Endothelial cell of umbilical vein (primary cell): ENCODE measurements around the gene FMN1. TPM values are rescaled to one million over a fixed set of nuclear protein-coding genes. Genes with fewer than 3 reads are reported as not detected.

Source experiments
- BruUV-seq: library from RNA; stranded (reverse); fragments of 400-500 nt; replicated peaks from 2 replicates; lab custom pipeline; 2021; lab: Mats Ljungman, UMichigan
- CTCF ChIA-PET: fragments of 300-600, 350-600 bp; sonication (Branson Sonifier 250); formaldehyde crosslinking; loops from one replicate; lab custom pipeline; 2021; ENCODE audit warnings: antibody characterized with exemption, inconsistent platforms; lab: Charles Lee
- POLR2A ChIA-PET: fragments of 300-600, 350-600 bp; sonication (Branson Sonifier 250); formaldehyde crosslinking; loops from one replicate; lab custom pipeline; 2021; ENCODE audit warnings: antibody characterized with exemption, inconsistent platforms; lab: Charles Lee
- DNase-seq: peaks from one replicate; pipeline ENCODE4 v3.0.0-alpha.2; 2011; ENCODE audit warnings: low read depth, low spot score
- FAIRE-seq: peaks from 2 replicates; lab custom pipeline; 2011; peaks lifted over from hg19 to GRCh38; lab: Jason Lieb, UNC
- H2AFZ ChIP-seq: 2 replicates; pipeline ENCODE4 v1.6.0; 2012; ENCODE audit warnings: low read depth, low read length, control low read depth, inconsistent platforms
- H3K27ac ChIP-seq: 2 replicates; pipeline ENCODE4 v1.5.1; 2011; ENCODE audit warnings: low read depth, mild to moderate bottlenecking, control low read depth, low read length, moderate library complexity; ENCODE audit not compliant: insufficient read depth
- H3K27me3 ChIP-seq, 2 experiments: 2 replicates each; pipeline versions ENCODE4 v1.6.0 to v1.6.1; 2011; ENCODE audit warnings: low read length in 2 of 2, mixed read lengths in 1 of 2; ENCODE audit not compliant: control insufficient read depth in 2 of 2, insufficient read depth in 2 of 2
- H3K36me3 ChIP-seq, 2 experiments: 2 replicates in 1 of 2; 3 replicates in 1 of 2; pipeline ENCODE4 v1.5.1; 2011; ENCODE audit warnings: low read length in 2 of 2, mild to moderate bottlenecking in 1 of 2, moderate library complexity in 1 of 2; ENCODE audit not compliant: control insufficient read depth in 2 of 2, insufficient read depth in 2 of 2; ENCODE audit errors: extremely low read depth in 1 of 2
- H3K4me1 ChIP-seq: 3 replicates; pipeline ENCODE4 v1.5.1; 2011; ENCODE audit warnings: mild to moderate bottlenecking, low read length; ENCODE audit not compliant: control insufficient read depth, insufficient read depth; ENCODE audit errors: extremely low read depth
- H3K4me2 ChIP-seq: 2 replicates; pipeline ENCODE4 v1.6.1; 2011; ENCODE audit warnings: low read length, control low read depth, mixed read lengths; ENCODE audit not compliant: insufficient read depth
- H3K4me3 ChIP-seq, 3 experiments: fragments of 200-600 bp in 1 of 3; sonication (generic), shearing (Covaris generic) in 1 of 3; replicated peaks in 1 of 3; 2 replicates each; pipeline ENCODE4 v1.5.1; 2011 to 2016; ENCODE audit warnings: control low read depth in 3 of 3, low read length in 3 of 3, mild to moderate bottlenecking in 2 of 3, inconsistent platforms in 1 of 3, low read depth in 1 of 3, moderate library complexity in 1 of 3; ENCODE audit not compliant: insufficient read depth in 1 of 3
- H3K79me2 ChIP-seq: 2 replicates; pipeline ENCODE4 v1.6.0; 2012; ENCODE audit warnings: low read length, inconsistent platforms; ENCODE audit not compliant: control insufficient read depth, insufficient read depth
- H3K9ac ChIP-seq: replicated peaks from 2 replicates; pipeline ENCODE3; 2011; ENCODE audit warnings: low read length, control low read depth; ENCODE audit not compliant: insufficient read depth; ENCODE audit errors: extremely low read depth
- H3K9me1 ChIP-seq: replicated peaks from 3 replicates; pipeline ENCODE4 v1.6.0; 2011; ENCODE audit warnings: mild to moderate bottlenecking, low read length; ENCODE audit not compliant: control insufficient read depth, insufficient read depth; ENCODE audit errors: extremely low read depth
- H3K9me3 ChIP-seq: replicated peaks from 2 replicates; pipeline ENCODE4 v1.5.1; 2012; ENCODE audit warnings: low read length, inconsistent platforms; ENCODE audit not compliant: control insufficient read depth, insufficient read depth
- H4K20me1 ChIP-seq: replicated peaks from 2 replicates; pipeline ENCODE3; 2011; ENCODE audit warnings: mild to moderate bottlenecking, low read length; ENCODE audit not compliant: control insufficient read depth, insufficient read depth; ENCODE audit errors: extremely low read depth
- EZH2 ChIP-seq: IDR thresholded peaks from 2 replicates; pipeline ENCODE4 v1.6.1; 2012; ENCODE audit warnings: borderline replicate concordance, low read depth, mild to moderate bottlenecking, moderate library complexity, low read length, inconsistent platforms; ENCODE audit not compliant: severe bottlenecking
- FOS ChIP-seq: IDR thresholded peaks from 2 replicates; pipeline ENCODE4 v1.6.1; 2011; ENCODE audit warnings: mild to moderate bottlenecking, low read length, moderate library complexity, borderline replicate concordance; ENCODE audit not compliant: insufficient read depth
- GATA2 ChIP-seq: IDR thresholded peaks from 2 replicates; pipeline ENCODE4 v1.7.0; 2011; ENCODE audit warnings: low read depth, mild to moderate bottlenecking, moderate library complexity, mixed read lengths, low read length; ENCODE audit not compliant: insufficient read length, insufficient read depth
- JUN ChIP-seq: IDR thresholded peaks from 2 replicates; pipeline ENCODE4 v1.6.1; 2011; ENCODE audit warnings: borderline replicate concordance, low read depth; ENCODE audit not compliant: insufficient read length, insufficient read depth
- MYC ChIP-seq: IDR thresholded peaks from one replicate; pipeline ENCODE4 v1.6.1; 2011; ENCODE audit warnings: mild to moderate bottlenecking, low read depth, low read length
- POLR2A ChIP-seq: IDR thresholded peaks from 2 replicates; pipeline ENCODE4 v1.6.1; 2012; ENCODE audit warnings: low read depth, mild to moderate bottlenecking, control low read depth, low read length
- POLR2AphosphoS5 ChIP-seq: IDR thresholded peaks from 2 replicates; pipeline ENCODE4 v1.6.1; 2012; ENCODE audit warnings: low read depth, mild to moderate bottlenecking, control low read depth, low read length, moderate library complexity; ENCODE audit not compliant: insufficient read depth
- dilution Hi-C: fragments of 300-500 bp; cut with MboI; formaldehyde crosslinking; loops from one replicate; pipeline ENCODE4 v1.15.0; 2019; ENCODE audit warnings: low sequenced_read_pairs; ENCODE audit not compliant: extremely low pct_ligation_motif_present
- intact Hi-C: fragments of 100-400 bp; cut with micrococcal nuclease; formaldehyde crosslinking; loops from one replicate; pipeline ENCODE4 v1.10.0; 2022
- polyA plus RNA-seq, 4 experiments: library from polyadenylated mRNA; depleted of rRNA in 3 of 4; stranded (reverse) in 3 of 4; unstranded in 1 of 4; fragments of >200 nt; gene quantifications; 2 replicates each; pipeline versions ENCODE4 v1.2.1 to v1.2.3, GENCODE V29; 2011 to 2012; ENCODE audit warnings: missing spikeins in 1 of 4
- total RNA-seq: library from RNA; stranded (reverse); gene quantifications from 2 replicates; pipeline ENCODE4 v1.2.3, GENCODE V29; 2021
- TF ChIP-seq, protein P1 (sequence below): IDR thresholded peaks from 2 replicates; pipeline ENCODE4 v1.6.1; 2011; ENCODE audit not compliant: insufficient read depth, insufficient read length
- TF ChIP-seq, protein P2 (sequence below), 2 donors: IDR thresholded peaks; 1 replicate in 1 of 2; 2 replicates in 1 of 2; pipeline ENCODE4 v1.5.1; 2011; ENCODE audit warnings: low read length in 2 of 2, mild to moderate bottlenecking in 2 of 2, moderate library complexity in 2 of 2, control low read depth in 1 of 2, inconsistent platforms in 1 of 2, low read depth in 1 of 2; ENCODE audit not compliant: insufficient read depth in 1 of 2; ENCODE audit errors: extremely low read depth in 1 of 2

FMN1 gene
- total and polyA plus RNA-seq, 2 donors (not counting 3 experiments of a cell fraction or from before 2014, with no cell fraction given) = 0.01 to 0.29 TPM

DNA sequence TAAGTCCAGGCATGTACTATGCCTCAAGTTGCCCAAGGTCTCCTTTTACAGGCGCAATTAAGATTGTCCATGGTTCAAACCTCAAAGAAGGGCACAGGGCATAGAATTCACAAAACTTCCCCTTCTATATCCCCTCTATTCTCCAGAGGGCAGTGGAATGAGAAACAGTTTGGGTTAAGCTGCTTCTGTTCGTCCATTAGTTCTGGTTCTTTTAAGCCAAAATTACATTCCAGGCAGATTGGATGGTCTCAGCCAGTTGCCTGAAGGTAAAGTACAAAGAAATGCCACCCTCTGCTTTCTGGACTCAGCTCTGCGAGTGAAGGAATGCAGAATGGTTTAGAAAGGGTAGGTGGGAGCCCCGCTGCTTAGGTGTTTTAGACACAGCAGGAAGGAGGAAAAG, 276.0 kb downstream of the FMN1 start:
- intact Hi-C loops = no loop called here
- Histone ChIP-seq H3K4me1 (no peaks in the 10 kb centered on the region), H3K36me3 (no peaks in the 10 kb centered on the region), H3K27ac (no peak overlapping the region), H3K9me1 (no peaks in the 10 kb centered on the region), H3K4me3 (no peak overlapping the region), H3K79me2 (no peaks in the 10 kb centered on the region), H3K4me2 (no peak overlapping the region), H2AFZ (no peak overlapping the region), H4K20me1 (no peaks in the 10 kb centered on the region), H3K27me3 (peaks cover 2 to 12% of the 10 kb centered on the region in 2 experiments), H3K9ac (no peak overlapping the region), H3K9me3 (no peaks in the 10 kb centered on the region)
- no peak for DNase-seq
- BruUV-seq = no TSS peak
- no peak for FAIRE-seq
- CTCF ChIA-PET = interaction anchor here (1.0 to 1.4 kb wide), 3 partner anchors 11 to 18 kb away, joined by 3 to 5 read pairs (median 3); no protein-coding TSS in a partner anchor
- POLR2A ChIA-PET = no interaction called here
- dilution Hi-C loops = no loop called here
- TF ChIP-seq, protein P1, sequence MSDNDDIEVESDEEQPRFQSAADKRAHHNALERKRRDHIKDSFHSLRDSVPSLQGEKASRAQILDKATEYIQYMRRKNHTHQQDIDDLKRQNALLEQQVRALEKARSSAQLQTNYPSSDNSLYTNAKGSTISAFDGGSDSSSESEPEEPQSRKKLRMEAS = no peak
- TF ChIP-seq JUN = no peak
- TF ChIP-seq, protein P2, sequence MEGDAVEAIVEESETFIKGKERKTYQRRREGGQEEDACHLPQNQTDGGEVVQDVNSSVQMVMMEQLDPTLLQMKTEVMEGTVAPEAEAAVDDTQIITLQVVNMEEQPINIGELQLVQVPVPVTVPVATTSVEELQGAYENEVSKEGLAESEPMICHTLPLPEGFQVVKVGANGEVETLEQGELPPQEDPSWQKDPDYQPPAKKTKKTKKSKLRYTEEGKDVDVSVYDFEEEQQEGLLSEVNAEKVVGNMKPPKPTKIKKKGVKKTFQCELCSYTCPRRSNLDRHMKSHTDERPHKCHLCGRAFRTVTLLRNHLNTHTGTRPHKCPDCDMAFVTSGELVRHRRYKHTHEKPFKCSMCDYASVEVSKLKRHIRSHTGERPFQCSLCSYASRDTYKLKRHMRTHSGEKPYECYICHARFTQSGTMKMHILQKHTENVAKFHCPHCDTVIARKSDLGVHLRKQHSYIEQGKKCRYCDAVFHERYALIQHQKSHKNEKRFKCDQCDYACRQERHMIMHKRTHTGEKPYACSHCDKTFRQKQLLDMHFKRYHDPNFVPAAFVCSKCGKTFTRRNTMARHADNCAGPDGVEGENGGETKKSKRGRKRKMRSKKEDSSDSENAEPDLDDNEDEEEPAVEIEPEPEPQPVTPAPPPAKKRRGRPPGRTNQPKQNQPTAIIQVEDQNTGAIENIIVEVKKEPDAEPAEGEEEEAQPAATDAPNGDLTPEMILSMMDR (IDR thresholded peaks at IDR 0.05; ENCODE audit: extremely low read depth in 1 of 2, insufficient read depth in 1 of 2, low read depth in 1 of 2, low read length in 2 of 2) = no peak
- no peak for TF ChIP-seq MYC
- TF ChIP-seq EZH2 = no peak
- no peak for TF ChIP-seq GATA2
- no peak for TF ChIP-seq POLR2A
- no peak for TF ChIP-seq POLR2AphosphoS5
- no peak for TF ChIP-seq FOS
